Activated CD4-positive, alpha-beta T cell treated with anti-CD3 and anti-CD28 coated beads, Interleukin-2, amount 50 U/mL, for 16 hours (primary cell): ENCODE results near the gene ZFR2.

Experiments used
- DNase-seq: peaks from one replicate; pipeline ENCODE4 v3.0.0-alpha.2; 2020

ZFR2 gene

DNA sequence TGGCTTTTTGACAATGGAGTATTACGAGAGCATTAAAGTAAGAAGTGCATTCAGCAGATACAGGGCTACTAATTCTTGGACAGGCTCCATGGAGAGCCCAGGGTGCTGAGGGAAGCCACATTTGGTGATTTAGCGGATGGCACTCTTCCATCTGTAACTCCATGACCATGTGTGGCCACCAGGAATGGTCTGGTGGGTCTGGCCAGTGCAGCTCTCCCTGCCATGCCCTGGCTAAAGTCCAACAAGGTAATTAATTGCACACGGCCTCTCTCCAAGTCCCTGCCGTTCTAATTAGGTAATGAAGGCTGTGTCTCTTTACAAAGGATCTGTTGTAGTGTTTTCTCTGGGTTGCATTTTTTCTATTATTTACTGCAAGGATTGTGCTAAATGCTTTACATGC lies 4.3 kb upstream of the ZFR2 start:
- no peak for DNase-seq

- DNase-seq = no peak
Observed at GRCh38 chr19:3867971-3868769, 668 bp downstream of the ZFR2 start.

DNA sequence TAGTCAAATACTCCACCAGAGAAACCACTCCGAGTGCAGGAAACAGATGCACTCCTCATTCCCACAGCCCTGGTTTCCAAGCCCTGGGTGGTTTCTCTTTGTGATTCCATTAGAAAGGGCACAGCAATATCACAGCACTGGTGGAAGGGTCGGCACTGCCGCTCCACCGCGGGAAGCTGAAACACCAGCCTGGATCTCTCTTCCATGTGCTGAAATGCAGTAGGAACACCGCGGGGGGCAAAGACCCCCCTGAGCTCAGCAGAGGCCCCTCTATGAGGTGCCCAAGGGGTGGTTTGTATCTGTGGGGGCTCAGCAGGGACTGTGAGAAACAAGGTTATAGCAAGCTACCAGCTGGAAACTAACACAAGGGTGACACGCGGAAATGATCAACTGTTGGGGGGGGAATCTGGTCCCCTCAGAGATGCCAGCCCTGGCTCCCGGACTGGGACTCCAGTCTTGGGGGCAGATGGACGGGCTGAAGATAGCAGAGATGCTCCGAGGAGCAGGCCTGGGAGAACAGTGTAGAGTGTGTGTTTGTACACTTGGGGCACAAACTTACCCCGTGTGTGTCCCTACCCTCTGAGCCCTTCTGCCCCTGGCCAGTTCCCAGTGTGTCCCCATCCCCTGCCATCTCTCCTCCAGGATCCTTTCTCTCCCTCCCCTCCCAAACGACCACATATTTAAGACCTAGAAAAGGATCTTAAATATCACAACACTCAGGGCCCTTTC lies 1.8 kb downstream of the ZFR2 start:
- DNase-seq = no peak

DNA sequence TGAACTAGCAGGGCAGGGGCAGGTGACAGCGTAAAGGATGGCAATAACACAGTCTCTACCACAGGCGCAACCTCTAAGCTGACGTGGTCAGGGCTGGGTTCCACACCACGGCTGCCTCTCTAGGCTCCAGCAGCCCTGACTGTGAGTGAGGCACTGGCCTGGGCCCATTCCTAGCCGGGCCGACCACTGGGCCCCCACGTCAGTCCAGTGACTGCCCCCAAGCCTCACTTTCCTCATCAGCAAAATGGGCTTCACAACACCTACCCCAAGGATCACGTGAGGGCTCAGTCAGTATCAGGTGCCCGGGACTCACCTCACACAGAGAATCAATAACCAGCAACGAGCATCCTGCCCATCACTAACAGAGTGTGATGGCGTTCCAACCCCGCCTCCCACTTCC lies 5.2 kb downstream of the ZFR2 start:
- no peak for DNase-seq

DNA sequence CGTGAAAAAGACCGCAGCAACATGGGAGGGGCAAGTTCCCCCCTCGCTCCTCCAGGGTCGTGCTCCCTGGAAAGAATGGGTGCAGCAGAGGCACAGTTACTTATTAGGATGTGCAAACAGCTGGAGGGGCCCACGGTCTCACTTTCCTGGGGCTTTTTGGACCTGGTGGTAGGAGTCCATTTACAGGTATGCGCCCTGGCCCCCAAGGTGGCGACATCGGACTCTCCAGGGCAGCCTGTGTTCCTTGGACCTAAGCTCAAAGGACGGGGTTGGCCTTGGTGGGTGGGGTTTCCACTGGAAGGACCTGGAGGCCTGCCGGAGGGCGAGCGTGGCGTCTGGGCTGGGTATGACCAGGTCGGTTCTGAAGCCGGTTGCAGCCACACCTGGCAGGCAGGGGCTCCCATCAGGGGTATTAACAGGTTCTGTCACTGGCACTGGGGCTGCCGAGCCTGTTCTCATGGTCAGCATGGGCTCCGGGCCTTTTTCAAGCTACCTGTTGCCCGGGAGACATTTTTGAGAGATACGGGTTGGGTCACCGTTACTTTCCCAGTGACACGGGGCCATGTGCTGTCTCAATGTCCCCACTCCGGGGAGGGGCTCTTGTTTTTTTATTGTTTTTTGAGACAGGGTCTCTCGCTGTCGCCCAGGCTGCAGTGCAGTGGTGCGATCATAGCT lies 5.9 kb downstream of the ZFR2 start:
- DNase-seq = no peak

- no peak for DNase-seq
Observed at GRCh38 chr19:3860499-3860898, 8.3 kb downstream of the ZFR2 start.

- no peak for DNase-seq
Observed at GRCh38 chr19:3857449-3858003, 11.3 kb downstream of the ZFR2 start.

DNA sequence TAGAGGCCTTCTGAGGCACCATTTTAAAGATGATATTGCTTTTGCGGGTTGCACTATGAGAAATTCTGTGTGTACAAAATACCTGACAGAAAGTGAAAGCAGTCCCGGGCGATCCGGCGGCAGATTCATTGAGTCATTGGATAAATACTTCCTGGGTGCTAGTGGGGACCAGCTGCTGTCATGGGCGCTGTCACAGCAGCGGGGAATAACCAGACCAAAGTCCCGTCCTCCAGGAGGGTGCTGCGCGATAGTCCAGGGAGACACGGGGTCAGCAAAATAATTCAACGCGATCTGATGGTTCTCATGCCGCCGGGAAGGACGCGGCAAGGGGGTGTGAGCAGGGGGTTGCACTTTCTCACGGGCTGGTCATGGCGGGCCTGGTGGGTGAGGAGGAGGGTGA lies 13.5 kb downstream of the ZFR2 start:
- DNase-seq = no peak

GRCh38 chr19:3852614-3853254 lies 16.1 kb downstream of the ZFR2 start:
- no peak for DNase-seq

GRCh38 chr19:3852177-3852511 lies 16.7 kb downstream of the ZFR2 start:
- DNase-seq = no peak

DNA sequence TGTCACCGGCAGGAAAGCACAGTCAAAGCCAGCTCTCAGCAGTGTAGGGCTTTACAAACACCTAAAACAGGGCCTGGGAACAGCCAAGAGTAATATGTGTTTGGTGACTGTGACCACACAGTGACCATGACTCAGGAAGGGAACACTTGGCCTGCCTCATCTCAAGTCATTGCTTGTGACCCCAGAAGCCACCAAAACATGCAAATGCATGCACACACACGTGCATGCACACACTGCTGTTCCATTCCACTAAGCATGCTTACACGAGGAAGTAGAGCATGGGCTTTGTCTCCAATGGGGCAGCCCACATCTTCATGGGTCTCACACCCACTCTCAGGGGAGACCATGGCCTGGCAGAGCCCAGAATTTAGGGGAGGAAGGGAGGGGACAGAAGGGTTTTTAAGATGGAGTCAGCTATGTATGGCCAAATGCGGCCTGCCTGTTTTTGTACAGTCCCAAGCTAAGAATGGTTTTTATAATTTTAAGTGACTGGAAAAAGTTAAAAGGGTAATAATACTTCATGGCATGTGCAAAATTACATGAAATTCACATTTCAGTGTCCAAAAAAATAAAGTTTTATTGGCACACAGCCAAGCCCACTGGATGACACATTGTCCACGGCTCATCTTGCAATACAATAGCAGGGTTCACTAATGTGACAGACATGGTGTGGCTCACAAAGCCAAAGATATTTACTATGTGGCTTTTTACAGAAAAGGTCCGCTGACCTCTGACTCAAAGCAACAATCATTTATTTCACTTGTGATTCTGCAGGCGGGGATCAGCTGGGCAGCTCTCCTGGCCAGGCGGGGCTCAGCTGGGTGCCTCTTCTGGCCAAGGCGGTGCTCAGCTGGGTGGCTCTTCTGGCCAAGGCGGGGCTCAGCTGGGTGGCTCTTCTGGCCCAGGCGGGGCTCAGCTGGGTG lies 17.3 kb downstream of the ZFR2 start:
- no peak for DNase-seq

DNA sequence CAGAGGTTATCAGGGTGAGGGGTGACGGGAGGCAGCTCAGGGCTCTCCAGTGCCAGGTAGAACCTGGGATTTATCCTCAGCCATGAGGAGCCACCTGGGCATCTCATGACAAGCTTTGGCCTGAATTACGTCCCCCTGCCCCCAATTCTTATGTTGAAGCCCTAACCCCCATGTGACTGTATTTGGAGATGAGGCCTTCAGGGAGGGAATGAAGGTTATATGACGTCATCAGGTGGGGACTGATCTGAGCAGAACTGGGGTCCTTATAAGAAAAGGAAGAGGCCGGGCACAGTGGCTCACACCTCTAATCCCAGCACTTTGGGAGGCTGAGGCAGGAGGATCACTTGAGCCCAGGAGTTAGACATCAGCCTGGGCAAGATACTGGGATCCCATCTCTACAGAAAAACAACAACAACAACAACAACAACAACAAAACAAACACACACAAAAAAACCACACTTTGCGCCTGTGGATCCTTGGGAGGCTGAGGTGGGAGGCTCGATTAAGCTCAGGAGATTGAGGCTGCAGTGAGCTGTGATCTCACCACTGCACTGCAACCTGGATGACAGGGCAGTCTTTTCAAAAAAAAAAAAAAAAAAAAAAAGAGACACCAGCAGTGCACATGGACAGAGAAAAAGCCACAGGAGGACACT lies 18.4 kb downstream of the ZFR2 start:
- no peak for DNase-seq

DNA sequence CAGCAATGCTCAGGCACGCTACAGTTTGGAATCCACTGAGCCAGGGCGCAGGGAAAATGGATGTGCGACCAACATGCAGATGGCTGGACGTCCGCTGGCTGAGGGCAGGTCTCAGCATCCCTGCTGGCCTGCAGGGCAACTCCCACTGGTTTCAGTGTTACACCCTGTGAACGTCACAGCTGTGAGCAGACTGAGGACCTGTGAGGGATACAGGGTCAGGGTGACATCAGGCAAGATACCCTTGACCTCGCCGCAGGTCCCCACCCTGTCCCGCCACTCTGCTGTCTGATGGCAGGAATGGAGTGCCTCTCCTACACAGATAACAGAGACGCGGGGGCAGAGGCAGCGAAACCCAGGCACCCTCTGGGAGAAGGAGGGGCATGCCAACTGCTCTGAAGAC lies 19.1 kb downstream of the ZFR2 start:
- DNase-seq = no peak

- DNase-seq = peak; percentile 19
Observed at GRCh38 chr19:3849092-3849491, 19.7 kb downstream of the ZFR2 start.

DNA sequence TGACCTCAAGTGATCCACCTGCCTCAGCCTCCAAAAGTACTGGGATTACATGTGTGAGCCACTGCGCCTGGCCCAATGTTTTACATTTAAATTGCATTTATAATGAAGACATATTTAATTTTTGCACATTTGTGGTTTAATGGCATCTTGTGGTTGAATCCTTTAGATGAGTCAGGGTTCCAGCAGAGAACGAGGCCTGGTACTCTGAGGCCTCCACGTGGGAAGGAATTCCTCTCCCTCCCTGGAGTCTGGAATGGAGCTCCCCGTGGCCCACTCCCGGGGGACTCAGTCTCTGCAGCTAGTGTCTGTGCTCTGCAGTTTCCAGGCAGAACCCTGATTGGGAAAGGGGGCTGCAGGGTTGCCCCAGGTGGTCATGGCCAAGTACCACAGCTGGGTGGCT lies 24.2 kb downstream of the ZFR2 start:
- no peak for DNase-seq

GRCh38 chr19:3842948-3843347 lies 25.9 kb downstream of the ZFR2 start:
- no peak for DNase-seq

- DNase-seq = no peak
Observed at GRCh38 chr19:3840804-3841203, 28.0 kb downstream of the ZFR2 start.

GRCh38 chr19:3839941-3840340 lies 28.9 kb downstream of the ZFR2 start:
- no peak for DNase-seq

DNA sequence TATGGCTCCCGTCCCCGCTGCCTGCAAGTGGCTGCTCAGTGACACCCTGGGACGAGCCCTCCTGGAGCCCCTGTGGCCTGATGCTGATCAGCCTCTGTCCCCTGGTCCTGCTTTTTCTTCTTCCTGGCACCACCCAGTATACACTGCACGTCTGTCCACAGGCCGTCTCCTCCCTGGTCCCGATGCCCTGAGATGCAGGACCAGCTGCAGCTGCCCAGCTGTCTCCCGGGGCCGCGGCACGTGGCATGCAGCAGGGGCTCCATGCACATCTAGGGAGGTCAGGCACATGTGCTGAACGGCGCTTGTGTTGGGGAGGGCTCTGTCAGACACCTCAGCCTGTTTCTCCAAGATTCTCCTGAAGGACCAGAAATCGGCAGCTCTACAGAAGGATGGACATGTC lies 30.2 kb downstream of the ZFR2 start:
- no peak for DNase-seq

- DNase-seq = no peak
Observed at GRCh38 chr19:3837922-3838321, 30.9 kb downstream of the ZFR2 start.

DNA sequence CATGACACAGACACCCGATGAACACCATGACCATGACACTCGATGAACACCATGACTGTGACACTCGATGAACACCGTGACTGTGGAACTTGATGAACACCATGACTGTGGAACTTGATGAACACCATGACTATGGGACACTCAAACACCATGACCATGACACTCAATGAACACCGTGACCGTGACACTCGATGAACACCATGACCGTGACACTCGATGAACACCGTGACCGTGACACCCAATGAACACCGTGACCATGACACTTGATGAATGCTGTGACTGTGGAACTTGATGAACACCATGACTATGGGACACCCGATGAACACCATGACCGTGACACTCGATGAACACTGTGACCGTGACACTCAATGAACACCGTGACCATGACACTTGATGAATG lies 31.5 kb downstream of the ZFR2 start:
- no peak for DNase-seq

GRCh38 chr19:3836887-3837286 lies 32.0 kb downstream of the ZFR2 start:
- no peak for DNase-seq
